Progenitor cell of endocrine pancreas (in vitro differentiated cells): Measurements from ENCODE around the gene TAF3. TPM values are rescaled to one million over a fixed set of nuclear protein-coding genes. Genes with fewer than 3 reads are reported as not detected.

Experiments used
- DNase-seq: peaks from one replicate; pipeline ENCODE4 v3.0.0; 2021; ENCODE audit warnings: low spot score; ENCODE audit not compliant: unreplicated experiment
- H3K27ac Mint-ChIP-seq: 2 replicates; pipeline ENCODE4 v1.8.0; 2021; ENCODE audit warnings: mild to moderate bottlenecking, moderate library complexity, mixed read lengths
- H3K27me3 Mint-ChIP-seq: 2 replicates; pipeline ENCODE4 v1.8.0; 2021; ENCODE audit warnings: mixed read lengths
- H3K36me3 Mint-ChIP-seq: 2 replicates; pipeline ENCODE4 v1.8.0; 2022; ENCODE audit warnings: mixed read lengths; ENCODE audit not compliant: insufficient read depth
- H3K4me1 Mint-ChIP-seq: 2 replicates; pipeline ENCODE4 v1.8.0; 2021; ENCODE audit warnings: low read depth, mixed read lengths
- H3K4me3 Mint-ChIP-seq: 2 replicates; pipeline ENCODE4 v1.8.0; 2021; ENCODE audit warnings: low read depth, mild to moderate bottlenecking, moderate library complexity, mixed read lengths
- H3K9me3 Mint-ChIP-seq: 2 replicates; pipeline ENCODE4 v1.8.0; 2021; ENCODE audit warnings: low read depth, mixed read lengths
- CTCF ChIP-seq: fragments of 200-600 bp; sonication (generic); IDR thresholded peaks from one replicate; pipeline ENCODE4 v1.5.0; 2021; ENCODE audit warnings: antibody characterized with exemption, mild to moderate bottlenecking; ENCODE audit not compliant: unreplicated experiment
- total RNA-seq: library from RNA; stranded (reverse); gene quantifications from 2 replicates; pipeline ENCODE4 v1.2.1, GENCODE V29; 2021

TAF3 gene
- total RNA-seq, 1 donor from 2014 or later: 9.4 TPM

GRCh38 chr10:7960108-7960507 is 141.8 kb downstream of the TAF3 start:
- no peak for TF ChIP-seq CTCF
- no peak overlapping the region for H3K27ac Mint-ChIP-seq
- peaks cover 13% of the 10 kb centered on the region for H3K36me3 Mint-ChIP-seq
- H3K4me1 Mint-ChIP-seq: peaks cover 6% of the 10 kb centered on the region
- no peaks in the 10 kb centered on the region for H3K27me3 Mint-ChIP-seq
- DNase-seq: no peak
- no peak overlapping the region for H3K4me3 Mint-ChIP-seq
- no peaks in the 10 kb centered on the region for H3K9me3 Mint-ChIP-seq

- no peaks in the 10 kb centered on the region for H3K27me3 Mint-ChIP-seq
- H3K36me3 Mint-ChIP-seq: peaks cover 16% of the 10 kb centered on the region
- H3K4me3 Mint-ChIP-seq: no peak overlapping the region
- H3K27ac Mint-ChIP-seq: no peak overlapping the region
- no peaks in the 10 kb centered on the region for H3K9me3 Mint-ChIP-seq
- TF ChIP-seq CTCF: no peak
- no peak for DNase-seq
- H3K4me1 Mint-ChIP-seq: no peaks in the 10 kb centered on the region
These were observed 144.3 kb downstream of the TAF3 start for GRCh38 chr10:7962592-7962991.

- peaks cover 16% of the 10 kb centered on the region for H3K36me3 Mint-ChIP-seq
- H3K27me3 Mint-ChIP-seq: no peaks in the 10 kb centered on the region
These were observed 147.2 kb downstream of the TAF3 start for GRCh38 chr10:7965457-7965856.

GRCh38 chr10:7967035-7967434 is 148.7 kb downstream of the TAF3 start:
- no peaks in the 10 kb centered on the region for H3K9me3 Mint-ChIP-seq
- no peaks in the 10 kb centered on the region for H3K4me1 Mint-ChIP-seq
- no peaks in the 10 kb centered on the region for H3K27me3 Mint-ChIP-seq
- H3K4me3 Mint-ChIP-seq: no peak overlapping the region
- no peak for DNase-seq
- TF ChIP-seq CTCF: no peak
- H3K27ac Mint-ChIP-seq: no peak overlapping the region
- H3K36me3 Mint-ChIP-seq: peaks cover 16% of the 10 kb centered on the region

More at GRCh38 chr10:7965457-7965856, 147.2 kb downstream of the TAF3 start:
- Mint-ChIP-seq H3K4me1 (no peaks in the 10 kb centered on the region), H3K27ac (no peak overlapping the region), H3K9me3 (no peaks in the 10 kb centered on the region), H3K4me3 (no peak overlapping the region)
- no peak for TF ChIP-seq CTCF
- no peak for DNase-seq

GRCh38 chr10:7968510-7969112 is 150.3 kb downstream of the TAF3 start:
- Mint-ChIP-seq H3K36me3 (peaks cover 15% of the 10 kb centered on the region), H3K4me1 (no peaks in the 10 kb centered on the region), H3K27me3 (no peaks in the 10 kb centered on the region), H3K4me3 (no peak overlapping the region), H3K27ac (no peak overlapping the region), H3K9me3 (no peaks in the 10 kb centered on the region)
- no peak for DNase-seq
- no peak for TF ChIP-seq CTCF
